Stimulated activated CD4-positive, alpha-beta T cell treated with anti-CD3 and anti-CD28 coated beads, Interleukin-4, amount 100 ng/mL, for 1 hour (primary cell): ENCODE data around the gene HERPUD2.
"Not testable (repeated sequence)": the region's sequence is repeated elsewhere in the genome, so short reads cannot be mapped to it uniquely, and the experiment has no call there.

ENCODE experiments used
- DNase-seq: peaks from one replicate; pipeline ENCODE4 v3.0.0-alpha.2; 2020

Gene HERPUD2

DNA sequence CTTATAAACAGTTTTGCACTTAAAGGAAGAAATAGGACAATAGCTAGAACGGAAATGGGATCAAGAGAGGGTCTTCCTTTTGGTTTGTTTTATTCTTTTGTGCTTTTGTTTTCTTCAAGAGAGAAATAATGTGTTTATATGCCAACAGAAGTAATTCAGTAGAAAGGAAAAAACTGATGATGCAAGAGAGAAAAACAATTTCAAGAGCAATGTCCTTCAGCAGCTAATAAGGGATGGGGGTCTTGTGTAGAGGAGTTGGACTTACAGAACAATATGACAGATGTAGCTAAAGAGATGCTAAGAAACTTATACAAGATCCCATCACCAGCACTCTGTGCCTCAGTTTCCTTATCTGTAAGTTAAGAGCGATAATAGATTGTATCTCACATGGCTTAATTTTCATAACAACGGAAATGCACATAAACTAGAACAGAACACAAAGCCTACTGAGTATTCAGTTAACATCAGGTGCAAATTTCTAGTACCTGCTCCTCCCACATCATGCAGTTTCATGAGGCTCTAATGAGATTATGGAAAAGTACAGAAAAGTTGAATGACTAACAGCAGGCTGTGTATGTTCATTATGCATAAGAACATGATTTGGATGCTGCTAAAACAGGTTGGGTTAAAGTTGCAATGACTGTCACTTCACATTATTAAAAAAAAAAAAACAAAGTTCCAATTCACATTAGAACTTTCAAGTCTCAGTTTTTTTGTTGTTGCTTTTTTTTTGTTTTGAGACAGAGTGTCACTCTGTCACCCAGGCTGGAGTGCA lies 17.2 kb downstream of the HERPUD2 start:
- no peak for DNase-seq

DNA sequence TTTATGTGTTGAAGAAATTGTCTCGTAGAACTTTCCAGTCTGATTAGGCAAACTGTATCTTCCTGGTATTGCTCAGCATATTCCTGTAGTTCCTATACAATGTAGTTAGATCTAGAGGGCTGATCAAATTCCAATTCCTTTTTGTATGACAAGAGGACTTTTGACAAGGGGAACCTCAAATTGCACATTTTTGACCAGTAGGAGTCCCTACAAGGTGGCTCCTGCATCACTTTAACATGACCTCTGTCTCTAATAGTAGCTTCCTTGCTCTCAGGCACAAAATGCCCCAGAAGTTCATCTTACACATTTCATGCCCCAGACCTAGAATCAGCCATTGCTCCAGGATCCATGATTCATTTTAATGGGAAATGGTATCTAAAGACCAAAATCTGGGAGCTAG lies 18.7 kb downstream of the HERPUD2 start:
- no peak for DNase-seq

GRCh38 chr7:35670856-35671569 lies 23.9 kb downstream of the HERPUD2 start:
- no peak for DNase-seq

DNA sequence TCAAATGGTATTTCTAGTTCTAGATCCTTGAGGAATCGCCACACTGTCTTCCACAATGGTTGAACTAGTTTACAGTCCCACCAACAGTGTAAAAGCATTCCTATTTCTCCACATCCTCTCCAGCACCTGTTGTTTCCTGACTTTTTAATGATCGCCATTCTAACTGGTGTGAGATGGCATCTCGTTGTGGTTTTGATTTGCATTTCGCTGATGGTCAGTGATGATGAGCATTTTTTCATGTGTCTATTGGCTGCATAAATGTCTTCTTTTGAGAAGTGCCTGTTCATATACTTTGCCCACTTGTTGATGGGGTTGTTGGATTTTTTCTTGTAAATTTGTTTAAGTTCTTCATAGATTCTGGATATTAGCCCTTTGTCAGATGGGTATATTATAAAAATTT lies 34.5 kb downstream of the HERPUD2 start:
- not testable (repeated sequence) for DNase-seq

DNA sequence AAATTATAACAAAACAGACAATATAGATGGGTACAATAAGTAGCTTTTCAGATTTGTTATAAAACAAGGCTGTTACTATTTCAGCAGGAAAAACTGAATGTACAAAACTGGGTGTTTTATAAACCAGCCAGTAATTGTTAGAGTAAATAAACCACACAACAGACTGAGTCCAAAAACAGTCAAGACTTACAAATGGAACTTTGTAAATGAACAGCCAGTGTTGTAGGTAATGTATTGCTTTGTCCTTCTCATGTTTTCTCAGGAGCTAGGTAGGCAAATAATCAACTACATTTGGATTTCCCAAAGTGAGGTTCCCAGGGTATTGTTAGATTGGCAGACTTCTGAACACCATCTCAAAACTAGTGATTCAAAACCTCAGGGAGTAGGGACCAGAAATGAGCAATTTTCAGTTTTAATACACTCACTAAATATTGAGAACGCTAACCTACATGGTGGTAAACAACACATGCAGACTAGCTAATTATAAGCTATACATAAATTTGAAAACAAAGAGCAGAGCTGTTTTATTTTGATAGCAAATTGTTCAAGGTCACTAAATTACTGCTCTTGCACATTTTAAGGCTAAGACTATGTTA lies 36.2 kb downstream of the HERPUD2 start:
- no peak for DNase-seq

GRCh38 chr7:35657125-35657524 lies 37.8 kb downstream of the HERPUD2 start:
- DNase-seq = no peak

DNA sequence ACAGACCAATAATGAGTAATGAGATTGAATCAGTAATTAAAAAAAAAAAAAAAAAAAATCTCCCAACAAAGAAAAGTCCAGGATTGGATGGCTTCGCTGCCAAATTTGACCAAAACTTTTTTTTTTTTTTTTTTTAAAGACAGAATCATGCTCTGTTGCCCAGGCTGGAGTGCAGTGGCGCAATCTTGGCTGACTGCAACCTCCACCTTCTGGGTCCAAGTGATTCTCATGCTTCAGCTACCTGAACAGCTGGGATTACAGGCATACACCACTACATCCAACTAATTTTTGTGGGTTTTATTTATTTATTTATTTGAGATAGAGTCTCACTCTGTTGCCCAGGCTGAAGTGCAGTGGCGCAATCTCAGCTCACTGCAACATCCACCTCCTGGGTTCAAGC lies 40.4 kb downstream of the HERPUD2 start:
- not testable (repeated sequence) for DNase-seq

GRCh38 chr7:35652124-35652523 lies 42.8 kb downstream of the HERPUD2 start:
- DNase-seq = no peak

DNA sequence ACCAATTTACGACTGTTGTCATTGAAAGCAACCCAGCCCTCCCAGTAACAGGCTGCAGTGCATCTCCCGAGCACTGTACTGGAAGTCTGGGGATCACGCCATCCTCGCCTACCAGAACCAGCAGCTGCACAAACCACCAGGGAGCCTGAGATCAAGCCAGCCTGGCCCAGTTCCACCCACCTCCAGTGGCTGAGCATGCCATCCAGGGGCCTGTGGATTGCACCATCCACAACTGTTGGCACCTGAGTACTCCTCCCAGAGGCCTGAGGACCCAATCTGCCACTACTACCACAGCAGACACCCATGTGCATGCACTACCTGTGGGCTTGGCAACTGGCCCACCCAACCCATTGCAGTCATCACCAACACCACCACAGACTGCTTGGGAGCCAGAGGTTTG lies 44.2 kb downstream of the HERPUD2 start:
- DNase-seq = no peak

DNA sequence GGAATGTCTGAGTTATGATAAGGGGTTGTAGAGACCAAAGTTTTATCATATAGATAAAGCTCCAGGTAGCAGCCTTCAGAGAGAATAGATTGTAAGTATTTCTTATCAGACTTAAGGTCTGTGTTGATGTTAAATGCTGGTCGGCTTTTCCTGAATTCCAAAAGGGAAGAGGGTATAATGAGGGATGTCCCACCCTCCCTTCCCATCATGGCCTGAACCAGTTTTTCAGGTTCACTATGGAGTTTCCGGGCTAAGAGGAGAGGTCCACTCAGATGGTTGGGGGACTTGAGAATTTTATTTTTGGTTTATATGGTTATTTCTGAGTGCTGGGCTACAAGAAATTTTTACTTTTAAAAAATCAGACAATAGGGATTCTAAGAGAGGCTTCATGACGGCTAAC lies 45.2 kb downstream of the HERPUD2 start:
- no peak for DNase-seq

- DNase-seq = no peak
Observed at GRCh38 chr7:35648367-35648766, 46.6 kb downstream of the HERPUD2 start.

- no peak for DNase-seq
Observed at GRCh38 chr7:35647171-35647574, 47.8 kb downstream of the HERPUD2 start.

- no peak for DNase-seq
Observed at GRCh38 chr7:35646289-35647023, 48.5 kb downstream of the HERPUD2 start.

DNA sequence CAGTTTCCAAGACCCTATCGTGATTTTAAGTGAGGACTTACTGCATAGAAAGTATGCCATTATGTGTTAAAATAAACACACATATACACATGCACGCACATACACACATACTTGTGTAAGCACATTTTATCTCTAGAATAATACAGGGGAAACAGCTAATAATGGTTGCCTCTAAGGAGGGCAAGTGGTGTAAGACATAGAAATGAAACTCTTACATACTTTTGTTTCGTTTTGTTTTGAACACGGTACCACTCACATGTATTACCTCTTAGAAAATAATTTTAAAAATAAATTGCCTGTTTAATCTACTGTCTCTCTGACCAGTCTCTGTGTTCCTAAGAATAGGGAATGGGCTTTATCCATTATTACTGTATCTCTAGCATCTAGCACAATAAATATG lies 49.2 kb downstream of the HERPUD2 start:
- DNase-seq = no peak

- no peak for DNase-seq
Observed at GRCh38 chr7:35630024-35630972, 64.6 kb downstream of the HERPUD2 start.

DNA sequence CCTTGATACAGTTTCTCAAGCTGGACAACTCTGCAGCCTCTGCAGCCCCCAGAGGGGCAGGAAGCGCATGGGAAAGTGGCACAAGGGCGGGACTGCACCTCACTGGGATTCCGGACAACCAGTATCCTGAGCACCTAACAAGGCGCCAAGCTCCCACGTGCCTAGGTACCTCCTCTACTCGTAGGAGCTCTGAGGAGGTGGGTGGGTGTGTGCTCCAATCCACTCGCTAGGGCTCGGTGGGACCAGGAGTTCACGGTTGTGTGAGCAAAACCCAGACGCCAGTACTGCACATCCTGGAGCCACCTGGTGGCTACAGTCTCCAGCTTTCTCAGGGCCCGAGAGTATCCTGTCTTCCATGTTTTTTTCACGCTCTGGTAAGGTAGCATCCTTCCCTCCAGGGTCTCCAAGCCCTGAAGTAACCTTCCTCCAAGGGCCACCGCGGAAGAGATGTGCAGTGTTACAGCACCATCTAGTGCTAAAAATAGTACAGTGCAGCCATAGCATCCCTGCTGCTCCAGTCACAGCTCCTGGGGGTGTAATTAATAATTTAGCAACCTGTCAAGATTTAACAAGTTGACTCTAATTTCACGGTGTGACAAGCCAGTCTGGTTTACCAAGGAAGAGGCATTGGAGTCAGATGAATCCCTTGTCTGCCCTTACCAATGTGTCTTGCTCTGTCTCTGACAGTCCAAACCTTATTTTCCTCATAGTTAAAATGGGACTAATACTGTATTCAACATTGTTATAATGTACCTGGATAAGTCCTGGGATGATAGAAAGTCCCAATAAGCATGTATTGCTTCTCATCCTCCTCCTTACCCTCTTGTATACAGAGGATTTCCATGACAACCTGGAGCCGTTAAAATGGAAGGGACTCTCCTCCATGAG lies 70.4 kb downstream of the HERPUD2 start:
- DNase-seq = peak; percentile 21

- DNase-seq = no peak
Observed at GRCh38 chr7:35623381-35623780, 71.6 kb downstream of the HERPUD2 start.

DNA sequence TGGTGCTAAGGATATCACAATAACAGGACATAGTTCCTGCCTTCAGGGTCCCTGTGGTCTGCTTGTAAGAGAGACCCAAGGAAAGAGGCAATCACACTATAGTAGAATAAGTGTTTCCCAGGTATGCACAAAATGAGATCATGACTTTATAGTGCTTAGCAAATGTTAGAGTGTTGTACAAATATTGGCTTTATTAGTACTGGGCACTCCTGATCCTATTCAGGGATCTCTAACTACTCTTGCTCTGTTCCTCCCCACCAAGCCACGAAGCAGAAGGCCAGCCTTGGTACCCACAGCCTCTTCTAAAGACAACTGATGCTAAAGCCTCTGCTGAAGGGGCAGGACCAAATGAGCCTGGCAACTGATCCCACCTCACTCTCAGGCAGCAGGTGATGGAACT lies 75.1 kb downstream of the HERPUD2 start:
- no peak for DNase-seq

DNA sequence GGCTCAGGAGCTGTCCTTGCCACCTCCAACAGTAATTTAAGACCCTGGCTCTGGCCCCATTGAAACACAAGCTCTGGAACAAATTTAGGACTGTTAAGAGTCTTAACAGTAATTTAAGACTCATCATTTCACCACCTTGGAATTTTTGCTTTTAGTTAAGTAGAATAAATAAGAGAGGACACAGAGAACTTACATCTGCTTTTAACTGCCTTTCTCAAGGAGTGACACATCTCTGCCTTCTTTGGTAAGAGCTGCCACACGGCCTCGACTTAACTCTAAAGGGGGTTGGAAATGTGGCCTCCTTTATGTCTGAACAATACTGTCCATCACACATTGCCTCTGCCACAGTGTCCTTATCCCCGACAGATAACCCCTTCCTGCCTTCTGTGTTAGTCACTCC lies 77.9 kb downstream of the HERPUD2 start:
- DNase-seq = no peak

DNA sequence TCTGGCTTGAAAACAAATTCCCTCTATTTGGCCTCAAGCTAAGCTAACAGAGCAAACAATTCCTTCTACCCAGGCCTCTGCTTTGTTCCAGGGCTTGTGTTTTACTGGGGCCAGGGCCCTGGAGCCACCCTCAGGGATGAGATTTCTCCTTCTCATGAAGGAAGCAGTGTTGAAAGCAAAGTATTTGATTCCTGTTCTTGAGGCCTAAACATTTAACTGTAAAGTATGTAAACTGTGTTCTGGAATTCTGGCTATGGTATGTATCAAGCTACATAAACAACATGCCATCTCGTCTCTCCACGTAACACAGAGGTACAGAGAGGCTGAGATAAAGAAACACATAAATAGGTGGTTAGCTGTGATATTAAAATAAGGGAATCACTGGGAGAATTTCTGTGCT lies 81.8 kb downstream of the HERPUD2 start:
- DNase-seq = no peak

- DNase-seq = no peak
Observed at GRCh38 chr7:35605760-35606159, 89.2 kb downstream of the HERPUD2 start.
